CD4-positive, alpha-beta T cell treated with Interleukin-21 for 1 hour (primary cell): ENCODE data around the gene EFCAB11.

ENCODE experiments used
- DNase-seq: peaks from one replicate; pipeline ENCODE4 v3.0.0-alpha.2; 2020

Gene EFCAB11

DNA sequence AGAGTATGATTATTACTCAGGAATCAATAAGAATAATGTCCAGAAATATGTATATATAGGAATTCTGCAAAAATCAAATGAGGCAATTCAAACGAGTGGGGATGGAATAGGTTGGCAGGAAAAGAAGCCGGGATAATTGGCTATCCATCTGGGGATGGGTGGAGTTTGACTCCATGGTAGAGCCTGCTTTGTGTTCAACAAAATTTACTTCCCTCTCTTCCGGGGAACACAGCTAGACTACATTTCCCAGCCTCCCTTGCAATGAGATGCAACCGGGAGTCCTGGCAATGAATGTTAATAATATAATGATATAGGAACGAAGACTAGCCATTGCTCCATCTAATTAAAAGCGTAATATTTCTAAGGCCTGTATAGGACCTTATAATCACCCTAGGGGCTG, 146.6 kb downstream of the EFCAB11 start:
- DNase-seq, result no peak

DNA sequence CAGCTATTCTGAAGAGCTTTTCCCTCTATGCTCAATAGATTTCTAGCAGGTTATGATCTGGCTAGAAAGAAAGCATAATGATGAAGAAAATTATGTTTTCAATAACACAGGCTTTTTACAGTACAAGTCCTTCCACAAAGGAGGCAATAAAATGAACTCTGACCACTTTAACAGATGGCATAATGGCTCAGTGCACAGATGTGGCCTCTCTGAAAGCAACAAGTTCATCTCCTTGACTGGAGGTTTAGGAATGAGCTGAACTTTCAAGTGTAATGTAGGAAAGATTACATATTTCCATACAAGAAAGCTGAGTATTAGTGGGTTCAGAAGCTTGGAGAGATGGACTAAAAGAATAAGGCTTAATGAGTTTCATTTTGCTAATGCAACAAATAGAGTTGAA, 147.4 kb downstream of the EFCAB11 start:
- DNase-seq, result no peak

DNA sequence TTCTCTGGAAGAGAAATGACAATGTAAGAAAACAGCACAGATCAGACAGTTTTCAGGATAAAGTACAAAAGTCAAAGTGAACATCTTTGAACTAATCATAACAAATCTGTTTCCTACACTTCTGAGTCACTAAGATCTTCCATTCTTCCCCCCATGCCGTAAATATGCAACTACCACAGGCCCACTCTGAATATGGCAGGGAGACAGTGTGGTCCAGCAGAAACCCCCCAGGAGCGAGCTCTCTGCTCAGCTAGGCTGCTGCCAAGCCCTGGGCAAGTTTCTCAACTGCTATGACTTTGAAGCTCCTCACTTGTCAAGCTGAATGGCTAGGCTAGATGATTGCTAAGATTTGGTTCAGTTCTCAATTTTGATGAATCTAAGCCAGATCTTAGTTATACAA, 148.1 kb downstream of the EFCAB11 start:
- DNase-seq, result no peak

DNA sequence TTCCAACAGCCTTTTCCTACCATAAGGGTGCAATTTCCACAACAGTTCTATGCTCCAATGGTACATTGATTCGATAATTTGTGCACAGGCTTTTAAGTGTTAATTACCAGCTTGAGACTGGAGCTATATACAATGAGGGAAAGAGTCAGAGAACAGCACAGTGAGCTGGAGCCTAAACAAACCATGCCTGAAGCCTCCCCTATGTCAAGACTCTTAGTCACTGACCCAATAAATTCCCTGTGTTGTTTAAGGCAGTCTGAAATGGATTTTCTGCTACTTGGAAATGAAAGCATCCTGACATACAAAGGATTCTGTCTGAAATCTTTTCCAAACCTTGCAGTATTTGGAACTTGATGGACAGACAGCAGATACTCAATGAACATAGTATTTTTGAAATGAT, 149.0 kb downstream of the EFCAB11 start:
- no peak for DNase-seq

DNA sequence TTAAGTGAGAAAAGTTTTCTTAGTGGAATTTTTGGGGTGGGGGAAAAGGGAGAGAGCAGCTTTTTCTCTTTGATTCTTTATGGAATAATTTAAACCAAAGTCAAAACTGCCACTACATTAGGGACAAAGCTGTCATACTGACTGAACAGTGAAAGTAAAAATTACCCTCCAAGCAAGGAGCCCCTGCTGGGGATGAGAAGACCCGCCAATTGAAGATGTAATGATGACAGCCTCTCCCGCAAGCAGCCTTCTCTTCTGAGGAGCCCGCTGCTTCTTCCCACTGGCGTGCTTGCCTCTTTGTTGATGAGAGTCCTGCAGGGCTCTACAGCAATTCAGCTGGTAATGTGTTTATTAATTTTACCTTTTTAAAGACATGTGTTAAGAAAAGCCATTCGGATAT, 151.0 kb downstream of the EFCAB11 start:
- DNase-seq, result no peak

DNA sequence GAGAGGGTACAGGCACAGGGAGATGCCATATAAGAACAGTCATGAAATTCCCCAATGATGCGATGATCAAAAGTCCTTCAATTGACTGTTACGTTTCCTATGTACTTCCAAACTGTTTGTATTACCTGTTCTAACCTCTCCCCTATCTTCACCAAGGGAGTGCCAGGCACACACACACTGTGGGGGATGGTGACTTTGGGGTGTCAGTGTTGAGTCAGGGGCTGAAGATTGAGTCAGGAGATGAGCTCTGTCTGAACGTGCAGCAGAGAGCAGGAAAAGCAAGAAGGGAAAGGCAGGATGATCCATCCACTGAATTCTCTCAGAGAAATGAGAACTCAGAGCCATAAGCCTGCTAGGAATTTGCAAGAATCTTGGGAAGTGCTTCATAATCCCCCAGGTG, 153.4 kb downstream of the EFCAB11 start:
- no peak for DNase-seq

DNA sequence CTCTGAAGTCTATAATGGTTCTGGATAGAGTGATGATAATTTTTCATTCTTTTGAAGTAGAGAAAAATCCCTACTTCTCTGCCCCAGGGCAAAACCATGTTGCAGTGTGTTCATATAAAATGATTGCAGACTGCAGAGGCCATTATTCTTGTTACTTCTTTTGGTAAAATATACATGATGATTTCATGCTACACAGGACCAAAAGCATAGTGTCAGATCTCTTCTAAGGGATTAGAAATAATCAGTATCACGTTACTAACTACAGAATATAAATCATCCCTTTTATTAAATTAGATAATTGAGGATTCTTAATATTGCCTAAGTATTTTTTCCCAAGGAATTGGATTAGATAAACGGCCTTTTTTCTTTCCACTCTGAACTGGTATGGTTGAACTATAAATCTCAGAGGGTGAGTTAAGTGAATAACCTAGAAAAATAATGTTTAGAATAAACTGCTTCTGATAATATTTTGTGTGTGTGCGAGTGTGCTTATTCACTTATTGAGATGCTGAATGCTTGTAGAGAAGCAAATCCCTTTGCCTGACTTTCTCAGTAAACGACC, 156.2 kb downstream of the EFCAB11 start:
- no peak for DNase-seq

DNA sequence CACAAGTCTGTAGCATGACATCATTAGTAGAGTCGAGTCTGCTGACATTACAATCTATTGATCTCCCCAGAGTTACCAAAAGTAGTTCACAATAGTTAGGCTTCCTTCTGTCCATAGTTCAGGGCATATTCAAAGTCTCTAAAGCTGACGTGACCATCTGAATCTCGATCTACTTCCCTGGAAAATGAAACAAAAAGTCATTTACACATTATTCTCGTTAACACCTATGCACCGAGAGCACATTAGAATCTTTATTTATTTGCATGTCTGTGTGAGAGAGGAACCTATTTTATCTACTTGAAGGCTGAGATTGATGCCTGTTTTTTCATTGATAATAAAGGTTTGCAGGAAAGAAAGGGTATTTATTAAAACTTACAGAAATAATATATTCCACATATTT, 157.4 kb downstream of the EFCAB11 start:
- DNase-seq, result no peak

DNA sequence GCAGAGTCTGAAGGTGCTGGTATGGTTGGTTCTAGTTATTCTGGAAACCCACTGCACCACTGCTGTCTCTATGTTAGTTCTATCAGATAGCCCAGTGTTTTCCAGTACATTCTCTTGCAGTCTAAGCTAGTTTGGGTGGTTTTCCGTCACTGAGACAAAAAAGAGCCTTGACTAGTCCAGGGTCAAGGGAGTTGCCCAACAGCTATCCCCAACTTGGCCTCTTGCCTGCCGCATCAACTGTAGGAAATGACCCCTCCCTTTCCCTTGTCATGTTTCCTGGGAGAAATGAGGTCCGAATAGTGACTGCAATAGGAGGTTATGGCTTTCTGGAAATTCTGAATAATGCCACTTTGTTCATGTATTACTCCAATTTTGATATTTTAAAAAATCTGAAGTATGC, 160.4 kb downstream of the EFCAB11 start:
- no peak for DNase-seq

DNA sequence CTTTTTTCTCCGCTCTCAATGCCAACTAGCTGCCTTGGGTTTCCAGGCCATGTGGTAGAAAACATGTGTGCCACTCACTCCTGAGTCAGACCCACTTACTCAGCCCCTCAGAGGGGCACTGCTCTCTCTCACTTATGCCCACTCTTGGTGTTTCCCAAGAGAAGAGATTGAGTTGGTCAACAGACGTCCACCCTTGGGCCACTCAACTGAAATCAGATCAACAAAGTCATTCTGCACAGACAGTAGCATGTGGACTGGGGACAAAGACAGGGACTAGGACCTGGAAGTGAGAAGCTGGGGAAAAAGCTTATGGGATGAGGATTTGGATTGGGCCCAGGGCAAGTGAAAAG, 161.2 kb downstream of the EFCAB11 start:
- no peak for DNase-seq

DNA sequence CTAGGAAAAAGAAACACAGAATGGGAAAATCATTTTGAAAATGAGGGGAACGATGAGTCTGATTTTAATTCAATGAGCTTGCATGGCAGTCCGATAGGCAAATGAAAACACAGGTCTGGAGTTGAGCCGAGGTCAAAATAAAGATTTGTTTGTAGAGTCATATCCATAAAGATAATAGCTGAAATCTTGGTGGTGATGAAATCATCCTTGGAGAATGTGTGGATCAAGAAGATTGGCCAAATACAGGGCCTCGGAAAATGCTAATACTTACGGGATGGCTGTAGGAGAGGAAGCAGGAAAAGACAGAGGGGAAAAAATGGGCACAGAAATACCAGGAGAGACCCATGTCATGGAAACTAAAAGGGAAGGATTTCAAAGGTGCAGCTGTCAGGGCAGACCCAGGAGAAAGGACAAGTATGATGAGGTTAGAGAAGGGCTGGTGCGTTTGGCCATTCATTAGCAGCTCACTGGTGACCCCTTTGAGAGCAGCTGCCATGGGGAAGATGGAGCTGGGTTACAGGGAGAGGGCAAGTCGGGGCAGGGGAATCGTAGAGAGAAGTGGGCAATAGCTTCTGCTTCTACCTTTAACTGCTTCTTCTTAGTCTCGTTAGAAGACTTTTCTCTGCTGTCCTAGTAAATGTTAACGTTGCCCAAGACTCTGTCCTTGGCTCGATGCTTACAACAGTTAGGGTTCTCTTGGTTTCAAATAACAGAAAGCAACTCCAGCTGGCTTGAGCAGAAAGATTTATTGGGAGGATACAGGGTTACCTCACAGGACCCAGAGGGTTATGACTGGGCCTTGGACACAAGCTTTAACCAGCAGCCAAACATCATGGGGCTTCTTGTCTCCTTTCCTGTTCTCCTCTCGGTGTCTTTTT, 161.8 kb downstream of the EFCAB11 start:
- DNase-seq, result no peak

DNA sequence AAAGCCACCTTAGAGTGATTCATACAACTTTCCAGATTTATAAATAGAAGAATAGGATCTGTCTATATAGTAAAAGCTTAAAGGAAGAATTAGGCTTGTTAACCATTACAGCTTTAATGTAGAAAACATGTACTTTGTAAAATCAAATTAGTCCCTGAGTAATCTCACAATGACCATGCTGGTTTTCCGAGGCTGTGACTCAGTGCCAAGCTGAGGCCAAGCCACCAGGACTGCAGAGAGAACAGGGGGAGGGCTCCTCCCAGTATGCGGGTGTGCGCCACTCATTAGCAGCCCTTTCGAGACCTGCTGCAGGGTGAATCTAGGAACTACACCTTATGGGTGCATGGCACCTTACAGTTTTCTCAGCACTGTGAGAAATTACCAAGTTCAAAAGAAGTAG, 167.0 kb downstream of the EFCAB11 start:
- DNase-seq, result no peak

DNA sequence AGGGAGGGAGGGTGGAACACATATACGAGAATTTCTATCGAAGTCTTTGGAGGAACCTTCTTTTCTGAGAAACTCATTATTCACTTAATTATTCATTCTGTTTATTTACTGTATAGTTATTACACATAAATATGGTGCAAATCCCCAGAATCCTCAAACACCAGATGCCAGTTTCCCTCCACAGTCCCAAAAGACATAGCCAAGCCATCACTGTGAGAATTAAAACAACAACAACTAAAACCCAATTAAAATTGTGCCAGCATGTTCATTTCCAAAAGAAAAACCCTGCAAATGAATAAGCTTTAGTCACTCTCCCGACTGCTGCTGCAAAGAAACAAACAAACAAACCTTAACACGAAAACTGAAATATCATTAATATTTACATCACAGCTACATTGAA, 173.5 kb downstream of the EFCAB11 start:
- no peak for DNase-seq

DNA sequence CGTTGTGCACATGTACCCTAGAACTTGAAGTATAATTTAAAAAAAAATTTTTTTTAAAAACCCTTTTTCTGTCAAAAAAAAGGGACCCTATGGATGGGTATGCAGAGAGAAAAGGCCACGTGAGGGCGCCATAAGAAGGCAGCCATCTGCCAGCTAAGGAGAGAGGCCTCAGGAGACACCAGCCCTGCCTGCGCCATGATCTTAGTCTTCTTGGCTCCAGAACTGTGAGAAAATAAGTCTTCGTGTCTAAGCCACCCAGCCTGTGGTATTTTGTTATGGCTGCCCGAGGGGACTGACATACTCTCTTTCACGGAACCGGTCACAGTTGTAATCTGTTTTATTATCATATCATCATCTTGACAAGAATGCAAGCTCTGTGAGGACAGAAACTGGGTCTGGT, 174.8 kb downstream of the EFCAB11 start:
- DNase-seq, result no peak

DNA sequence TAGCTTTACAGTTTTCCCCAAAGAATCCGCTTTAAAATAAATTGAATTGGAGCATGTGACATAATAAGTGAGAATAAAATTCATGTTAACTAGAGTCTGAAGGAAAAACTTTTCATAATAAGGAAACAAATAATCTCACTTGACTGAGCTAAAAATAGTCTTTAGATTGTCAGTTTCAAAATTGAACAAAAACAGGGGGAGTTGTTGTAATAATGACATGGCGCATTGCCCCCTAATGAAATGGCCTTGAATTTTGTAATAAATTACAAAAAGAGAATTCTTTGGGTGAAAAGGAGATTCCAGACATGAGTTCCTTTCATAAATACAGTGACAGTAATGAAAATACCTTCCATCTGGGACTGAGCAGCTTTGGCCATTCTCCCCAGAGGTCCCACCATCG, 178.6 kb downstream of the EFCAB11 start:
- DNase-seq, result no peak

DNA sequence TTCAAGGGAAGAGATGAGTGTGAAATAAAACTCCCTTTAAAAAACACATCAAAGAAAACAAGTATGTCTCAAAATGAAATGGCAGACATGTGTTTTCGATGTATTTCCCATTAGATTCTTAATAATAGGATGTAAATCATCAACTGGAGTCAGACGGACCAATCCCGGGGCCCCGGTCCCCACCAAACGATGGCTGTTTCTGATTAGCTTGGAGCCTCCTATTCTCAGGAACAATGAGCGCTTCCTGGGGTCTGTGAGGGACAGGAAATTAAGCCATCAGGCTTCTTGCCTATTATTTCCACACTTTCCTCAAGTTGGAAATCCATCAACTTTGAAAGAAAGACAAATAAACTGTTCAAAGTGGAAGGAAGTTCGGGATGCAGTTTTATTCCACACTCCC, 179.4 kb downstream of the EFCAB11 start:
- DNase-seq, result no peak

DNA sequence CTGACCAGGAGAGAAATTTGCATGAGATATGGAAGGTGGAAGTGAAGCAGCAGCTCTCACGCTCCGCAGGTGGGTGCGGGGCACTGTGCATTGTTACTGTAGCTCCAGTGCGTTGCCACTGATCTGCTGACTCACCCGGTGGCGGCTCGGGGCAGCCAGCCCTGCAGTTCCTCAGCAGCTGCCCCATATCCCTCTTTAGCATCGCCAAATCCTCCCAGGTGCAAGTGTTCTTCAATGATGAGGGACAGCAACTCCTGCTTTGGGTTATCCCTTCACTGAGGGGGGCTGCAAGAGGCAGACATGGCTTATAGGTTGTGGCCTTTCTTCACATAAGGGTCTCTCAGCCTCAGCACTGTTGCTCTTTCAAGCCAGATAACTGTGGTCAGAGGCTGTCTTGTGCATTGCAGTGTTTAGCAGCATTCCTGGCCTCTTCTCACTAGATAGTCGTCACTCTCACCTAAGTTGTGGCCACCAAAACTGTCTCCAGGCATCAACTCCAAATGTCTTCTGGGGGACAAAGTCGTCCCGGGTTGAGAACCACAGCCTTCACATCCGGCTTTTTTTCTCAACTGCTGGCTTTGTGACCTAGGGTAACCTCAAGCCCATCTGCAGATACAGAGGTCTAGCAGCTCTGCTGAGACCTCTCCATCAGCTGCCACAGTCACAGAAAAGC, 180.8 kb downstream of the EFCAB11 start:
- DNase-seq, result peak; percentile 57

DNA sequence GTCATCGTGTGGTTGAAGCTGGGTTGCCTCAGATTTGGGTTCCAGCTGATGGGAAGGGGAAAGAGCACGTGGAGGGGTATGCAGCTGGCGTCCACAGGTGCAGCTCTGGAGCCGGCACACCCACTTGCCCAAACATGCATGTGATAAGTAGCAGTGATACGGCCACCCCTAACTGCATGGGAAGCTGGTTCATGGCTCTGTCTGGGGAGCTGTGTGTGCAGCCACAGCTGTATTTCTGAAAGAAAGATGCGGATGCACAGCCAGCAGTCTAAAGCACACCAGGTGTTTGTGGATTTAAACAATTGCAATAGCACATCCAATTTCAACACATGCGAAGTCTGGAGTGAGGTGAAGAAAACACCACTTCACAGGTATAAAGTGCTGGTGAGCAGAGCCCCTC, 181.4 kb downstream of the EFCAB11 start:
- no peak for DNase-seq

DNA sequence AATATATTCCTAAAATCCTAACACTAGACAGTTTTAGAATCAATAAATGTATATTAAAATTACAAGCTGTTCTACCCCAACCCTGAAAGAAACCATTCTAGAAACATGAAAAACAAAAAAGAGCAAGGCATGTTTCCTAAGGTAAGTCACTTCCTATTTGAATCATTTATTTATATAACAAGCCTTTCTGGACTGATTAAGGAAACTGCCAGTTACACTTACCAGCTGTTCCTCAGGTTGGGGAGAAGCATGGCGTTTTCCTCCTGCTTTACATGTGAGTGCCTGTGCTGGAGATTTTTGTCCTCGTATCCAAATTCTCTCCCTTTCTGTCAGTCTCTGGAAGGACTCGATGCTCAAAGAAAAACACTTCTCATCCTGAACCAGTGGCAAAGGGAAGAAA, 183.3 kb downstream of the EFCAB11 start:
- DNase-seq, result no peak

DNA sequence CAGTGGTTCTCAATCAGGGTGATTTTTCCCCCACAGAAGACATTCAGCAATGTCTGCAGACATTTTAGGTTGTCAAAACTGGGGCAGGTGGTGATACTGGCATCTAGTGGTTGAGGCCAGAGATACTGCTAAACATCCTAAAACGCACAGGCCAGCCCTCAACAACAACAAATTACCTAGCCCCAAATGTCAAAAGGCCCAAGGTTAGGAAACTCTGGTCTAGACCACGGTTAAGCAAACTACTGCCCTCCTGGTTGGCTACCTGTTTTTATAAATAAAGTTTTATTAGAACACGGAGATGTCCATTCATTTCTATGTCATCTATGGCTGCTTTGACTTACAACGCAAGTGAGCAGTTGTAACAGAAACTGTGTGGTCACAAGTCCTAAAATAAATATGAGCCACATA, 186.7 kb downstream of the EFCAB11 start:
- DNase-seq, result peak; percentile 79

DNA sequence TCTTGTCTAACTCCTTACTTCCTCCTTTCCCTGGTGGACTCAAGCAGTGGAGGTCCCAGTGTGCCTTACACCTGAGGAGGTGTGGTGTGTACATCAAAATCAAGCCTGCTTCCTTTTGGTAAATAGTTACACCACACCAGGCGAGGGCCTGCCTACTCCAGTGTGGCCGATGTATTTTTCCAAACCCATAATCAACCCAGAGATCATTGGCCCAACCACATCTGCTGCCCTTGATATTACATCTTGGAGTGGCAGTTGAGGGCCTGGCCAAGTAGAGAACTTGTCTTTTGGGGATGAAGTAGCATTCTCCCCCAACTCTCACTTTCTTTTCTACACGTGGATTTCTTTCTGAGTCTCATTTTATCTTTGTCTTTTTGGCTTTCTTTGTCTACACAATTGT, 187.4 kb downstream of the EFCAB11 start:
- DNase-seq, result no peak

DNA sequence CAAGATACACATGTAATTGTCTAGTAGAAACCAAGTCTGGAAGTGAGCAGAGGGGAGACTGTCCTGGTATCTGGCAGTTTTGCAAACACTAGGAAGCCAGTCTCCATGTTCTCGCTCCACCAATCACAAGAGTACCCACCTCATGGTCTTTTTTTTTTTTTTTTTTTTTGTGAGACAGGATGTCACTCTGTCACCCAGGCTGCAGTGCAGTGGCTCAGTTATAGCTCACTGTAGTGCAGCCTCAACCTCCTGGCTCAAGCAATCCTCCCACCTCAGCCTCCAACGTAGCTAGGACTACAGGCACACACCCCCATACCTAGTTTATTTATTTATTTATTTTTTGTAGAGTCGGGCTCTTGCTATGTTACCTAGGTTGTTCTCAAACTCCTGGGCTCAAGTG, 189.2 kb downstream of the EFCAB11 start:
- no peak for DNase-seq

DNA sequence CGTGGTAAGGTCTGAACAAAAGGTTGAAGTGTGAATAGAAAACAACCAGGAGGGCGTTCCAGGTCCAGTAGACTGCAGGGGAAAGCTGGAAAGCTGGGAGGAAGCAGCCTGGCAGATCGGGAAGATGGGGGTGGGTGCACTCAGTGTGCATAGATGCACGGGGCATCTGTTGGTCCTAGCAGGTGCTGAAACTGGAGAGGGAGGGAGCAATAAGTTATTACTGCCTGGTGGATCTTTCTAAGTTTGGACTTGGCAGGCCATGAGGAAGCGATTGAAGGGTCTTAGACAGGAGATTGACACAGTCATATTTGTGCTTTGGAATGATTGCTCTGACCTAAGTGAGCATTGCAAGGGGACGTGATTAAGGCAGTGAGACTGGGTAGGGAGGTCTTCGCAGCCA, 194.4 kb downstream of the EFCAB11 start:
- no peak for DNase-seq

DNA sequence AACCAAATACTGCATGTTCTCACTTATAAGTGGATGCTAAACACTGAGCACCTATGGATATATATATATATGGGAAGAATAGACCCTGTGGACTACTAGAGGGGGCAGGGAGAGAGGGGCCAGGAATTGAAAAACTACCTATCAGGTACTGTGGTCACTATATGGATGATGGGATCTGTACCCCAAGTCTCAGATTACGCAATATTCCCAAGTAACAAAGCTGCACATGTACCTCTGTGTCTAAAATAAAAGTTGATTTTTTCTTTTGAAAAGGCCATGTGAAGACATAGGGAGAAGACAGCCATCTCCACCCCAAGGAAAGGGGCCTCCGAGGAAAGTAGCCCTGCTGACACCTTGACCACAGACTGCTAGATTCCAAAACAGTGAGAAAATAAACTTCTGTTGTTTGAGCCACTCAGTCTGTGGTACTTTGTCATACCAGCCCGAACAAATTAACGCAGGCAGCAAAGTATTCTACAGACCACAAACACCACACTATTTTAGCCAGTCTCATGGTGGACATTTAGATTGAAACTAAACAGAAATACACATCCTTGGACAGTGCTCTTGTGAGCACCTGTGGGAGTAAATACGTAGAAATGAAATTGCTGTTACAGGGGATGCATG, 197.1 kb downstream of the EFCAB11 start:
- DNase-seq, result no peak
